ENCODE results near the gene ZBTB7C.

GRCh38 chr18:47987388-47987699, 421.8 kb downstream of the ZBTB7C start:
- TF ChIP-seq EZH2phosphoT487 (IDR thresholded peaks at IDR 0.05; ENCODE audit: borderline replicate concordance, low read depth, low read length) (no peak), CTCF (conservative IDR thresholded peaks at IDR 0.05; ENCODE audit: low read length) (no peak)

All from OCI-LY7 (cell line).